GM18873 (cell line): ENCODE measurements around the gene SLC28A1.
A peak's percentile ranks its signal among the peaks of the same experiment; 100 is the strongest.
"Not testable (repeated sequence)": the region's sequence is repeated elsewhere in the genome, so short reads cannot be mapped to it uniquely, and the experiment has no call there.

Experiments
- ATAC-seq: cut with Tn5 transposase; IDR thresholded peaks from one replicate; pipeline ENCODE4 v1.9.1; 2021; ENCODE audit warnings: mild to moderate bottlenecking, moderate library complexity, moderate number of reproducible peaks; ENCODE audit not compliant: unreplicated experiment, low FRiP score

The SLC28A1 gene

DNA sequence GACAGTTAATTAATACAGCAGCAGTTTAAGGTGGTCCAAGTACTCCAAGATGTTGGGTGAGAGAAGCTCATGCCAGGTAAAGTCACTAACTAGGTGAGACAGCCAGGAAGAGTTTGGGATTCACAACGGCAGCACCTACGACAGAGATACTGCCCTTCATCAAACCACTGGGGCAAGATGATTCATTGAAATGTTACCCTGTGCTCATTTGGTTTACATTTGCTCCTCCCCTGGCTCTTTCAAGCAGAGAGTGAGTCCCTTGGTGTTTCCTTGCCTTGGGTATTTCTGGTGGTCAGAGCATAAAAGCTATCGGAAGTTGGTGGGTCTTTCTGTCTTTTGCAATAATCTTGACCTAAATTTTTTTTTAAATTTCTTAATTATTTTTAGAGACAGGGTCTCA is 77.2 kb downstream of the SLC28A1 start:
- no peak for ATAC-seq

DNA sequence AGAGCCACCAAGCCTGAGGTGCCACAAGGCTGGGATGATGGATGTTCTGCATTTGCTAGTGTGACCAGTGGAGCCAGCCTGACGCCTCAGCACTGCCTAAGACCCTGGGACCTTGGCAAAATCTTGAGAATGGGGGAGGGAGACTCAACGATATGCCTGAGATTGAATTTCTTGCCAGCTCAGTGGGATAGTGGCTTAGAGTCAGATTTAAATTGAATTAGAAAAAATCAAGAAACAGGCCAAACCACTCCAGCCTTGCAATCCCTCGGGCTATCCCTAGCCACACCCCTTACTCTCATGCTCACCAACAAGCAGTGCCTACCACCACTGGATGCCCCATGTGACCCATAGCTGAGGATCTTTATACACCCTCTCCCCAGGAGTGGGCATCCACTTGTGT is 78.5 kb downstream of the SLC28A1 start:
- ATAC-seq = no peak

GRCh38 chr15:84967380-84967779 is 82.9 kb downstream of the SLC28A1 start:
- no peak for ATAC-seq

GRCh38 chr15:84968301-84968700 is 83.8 kb downstream of the SLC28A1 start:
- ATAC-seq = no peak

GRCh38 chr15:84969257-84969656 is 84.8 kb downstream of the SLC28A1 start:
- ATAC-seq = no peak

DNA sequence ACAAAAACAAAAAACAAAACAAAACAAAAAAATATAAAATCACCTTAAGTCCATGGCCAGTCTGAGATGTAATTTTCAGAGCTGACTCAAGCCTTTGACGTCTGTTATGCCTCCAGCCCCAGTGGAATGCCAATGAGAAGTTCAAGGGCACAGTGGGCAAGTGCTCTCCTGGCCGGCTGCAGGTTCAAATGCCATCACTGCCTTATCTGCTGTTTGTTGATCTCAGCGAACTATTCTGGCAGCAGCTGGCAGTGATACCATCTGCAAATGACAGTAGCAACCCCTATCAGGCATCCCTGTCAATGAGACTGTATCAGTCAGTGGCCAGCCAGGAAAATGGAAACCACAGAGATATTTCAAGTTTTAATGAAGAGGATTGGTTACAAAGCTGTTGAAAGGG is 86.4 kb downstream of the SLC28A1 start:
- no peak for ATAC-seq

GRCh38 chr15:84973492-84974460 is 89.3 kb downstream of the SLC28A1 start:
- ATAC-seq = no peak

GRCh38 chr15:84975871-84976351 is 91.4 kb downstream of the SLC28A1 start:
- no peak for ATAC-seq

DNA sequence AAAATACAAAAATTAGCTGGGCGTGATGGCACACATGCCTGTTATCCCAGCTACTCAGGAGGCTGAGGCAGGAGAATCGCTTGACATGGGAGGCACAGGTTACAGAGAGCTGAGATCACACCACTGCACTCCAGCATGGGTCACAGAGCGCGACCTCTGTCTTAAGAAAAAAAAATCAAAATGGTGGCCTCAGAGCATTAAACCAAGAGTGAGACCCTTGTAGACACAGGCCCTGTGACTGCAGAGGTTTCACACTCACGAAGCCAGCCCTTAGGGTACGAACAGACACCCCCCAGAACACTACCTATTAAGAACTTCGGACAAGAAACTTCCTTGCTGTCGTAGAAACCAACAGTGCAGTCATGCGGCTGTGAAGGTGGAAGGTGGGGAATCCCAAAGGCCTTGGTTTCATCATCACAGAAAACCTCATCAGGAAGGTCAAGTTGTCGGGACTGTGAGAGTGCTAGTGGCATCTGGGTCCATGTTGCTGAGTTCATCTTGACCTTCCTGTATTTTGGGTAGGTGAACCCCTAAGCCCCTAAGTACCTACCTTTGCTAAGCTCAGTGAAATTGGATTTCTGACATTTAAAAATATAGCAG is 92.4 kb downstream of the SLC28A1 start:
- no peak for ATAC-seq

DNA sequence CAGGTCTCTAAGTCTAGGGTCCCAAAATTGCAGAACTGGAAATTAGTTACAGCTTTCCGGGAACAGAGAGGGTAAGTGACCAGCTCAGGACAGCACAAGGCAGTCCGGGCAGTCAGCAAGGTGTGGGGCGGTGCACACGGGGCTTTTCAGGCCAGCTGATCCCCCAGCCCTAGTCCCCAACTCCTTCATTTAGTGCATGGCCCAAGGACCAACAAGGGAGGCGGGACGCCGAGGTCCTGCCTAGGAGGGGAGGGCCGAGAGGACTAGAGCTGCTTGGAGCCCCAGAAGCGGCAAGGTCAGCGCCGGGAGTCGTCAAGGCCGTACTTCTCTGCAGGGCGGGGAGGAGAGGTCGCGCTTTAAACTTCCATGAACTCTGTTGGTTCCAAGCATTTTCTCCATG is 95.2 kb downstream of the SLC28A1 start:
- ATAC-seq = no peak

DNA sequence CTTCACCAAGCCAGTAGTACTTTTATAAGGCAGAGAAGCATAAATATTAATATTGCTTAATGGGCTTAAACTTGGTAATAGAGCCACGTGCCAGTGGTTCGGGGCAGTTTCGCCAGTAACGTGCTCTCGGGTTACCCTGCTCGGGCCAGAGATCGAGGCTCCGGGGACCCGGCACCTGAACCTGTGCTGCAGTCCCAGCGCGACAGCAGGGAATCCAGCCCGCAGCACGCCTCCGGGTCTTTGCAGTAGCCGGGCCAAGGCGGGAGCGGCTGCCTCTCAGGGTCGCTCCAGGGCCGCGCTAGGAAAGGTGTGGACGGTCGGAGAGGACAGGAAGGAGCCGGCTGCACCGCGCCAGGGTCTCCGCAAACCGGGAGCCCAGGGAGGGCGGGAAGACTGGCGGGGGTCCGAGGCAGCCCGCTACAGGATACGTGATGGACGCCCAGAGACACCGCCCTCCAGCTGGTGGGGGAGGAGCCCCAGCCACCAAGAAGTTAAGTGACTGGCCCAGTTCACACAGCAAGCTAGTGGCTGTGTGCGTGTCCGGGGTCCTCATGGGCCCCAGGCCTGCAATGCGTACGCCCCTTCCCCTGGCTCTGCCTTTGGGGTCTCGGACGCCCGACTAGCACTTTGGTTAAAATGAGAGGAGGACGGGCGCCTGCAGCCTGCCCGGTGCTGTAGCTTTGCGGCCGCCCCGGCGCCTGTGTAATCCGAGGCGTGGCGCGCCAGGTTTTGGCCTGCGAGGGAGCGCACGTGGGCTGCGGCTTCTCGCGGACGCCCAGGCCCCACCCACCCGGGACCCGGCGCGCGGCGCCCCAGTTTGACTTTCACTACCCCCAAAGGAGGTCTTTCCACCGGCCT is 96.0 kb downstream of the SLC28A1 start:
- ATAC-seq = peak; percentile 53

GRCh38 chr15:84981054-84981710 is 96.7 kb downstream of the SLC28A1 start:
- peak; percentile 45 for ATAC-seq

DNA sequence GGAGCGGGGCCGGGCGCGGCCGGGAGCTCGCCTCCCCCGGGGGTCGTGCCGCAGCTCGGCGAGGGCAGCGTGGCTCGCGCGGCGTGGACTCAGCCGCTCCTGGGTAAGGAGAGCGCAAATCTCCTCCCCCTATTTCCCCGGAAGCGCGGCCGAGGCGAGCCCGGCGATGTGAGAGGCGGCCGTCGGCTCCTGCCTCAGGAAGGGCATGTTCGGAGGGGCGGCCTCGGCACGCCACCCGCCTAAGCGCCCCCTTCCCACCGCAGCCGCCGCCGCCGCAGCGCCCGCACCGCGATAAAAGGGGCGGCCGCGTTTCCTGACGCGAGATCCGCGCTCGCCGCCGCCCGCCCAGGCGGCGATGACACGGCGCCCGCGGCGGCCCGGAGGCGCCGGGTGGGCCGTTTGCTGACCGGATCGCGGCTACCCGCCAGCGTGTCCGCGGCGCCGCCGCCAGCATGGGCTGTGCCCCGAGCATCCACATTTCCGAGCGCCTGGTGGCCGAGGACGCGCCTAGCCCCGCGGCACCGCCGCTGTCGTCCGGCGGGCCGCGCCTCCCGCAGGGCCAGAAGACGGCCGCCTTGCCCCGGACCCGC is 97.3 kb downstream of the SLC28A1 start, which contains the start of gene PDE8A:
Gene PDE8A, plus strand, starts transcription at position 146 of the 590 bp plus-strand sequence. Its CDS starts 307 bp downstream, at position 453.
- ATAC-seq = peak; percentile 15

- ATAC-seq = no peak
Observed at GRCh38 chr15:84982301-84982920, 97.9 kb downstream of the SLC28A1 start.

DNA sequence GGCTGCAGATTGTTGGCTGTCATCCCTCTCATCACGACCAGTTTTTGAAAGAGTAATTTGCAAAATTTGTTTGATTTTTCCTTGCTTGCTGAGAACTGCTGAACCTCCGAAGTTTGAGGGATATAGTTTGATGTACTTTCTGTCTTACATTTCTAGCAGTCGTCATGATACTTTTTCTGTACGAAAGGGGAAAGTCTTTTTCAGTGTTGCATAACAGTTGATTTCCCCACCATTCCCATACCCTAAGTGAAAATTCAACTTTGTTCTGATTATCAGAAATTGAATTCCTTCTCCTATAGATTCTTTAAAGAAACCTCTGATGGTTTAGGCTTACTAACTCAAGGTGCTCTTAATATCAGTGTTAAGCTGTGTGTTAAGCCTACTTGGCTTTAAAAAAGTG is 98.8 kb downstream of the SLC28A1 start:
- no peak for ATAC-seq

GRCh38 chr15:84983711-84984110 is 99.2 kb downstream of the SLC28A1 start:
- ATAC-seq = no peak

GRCh38 chr15:84985158-84985557 is 100.7 kb downstream of the SLC28A1 start:
- no peak for ATAC-seq

DNA sequence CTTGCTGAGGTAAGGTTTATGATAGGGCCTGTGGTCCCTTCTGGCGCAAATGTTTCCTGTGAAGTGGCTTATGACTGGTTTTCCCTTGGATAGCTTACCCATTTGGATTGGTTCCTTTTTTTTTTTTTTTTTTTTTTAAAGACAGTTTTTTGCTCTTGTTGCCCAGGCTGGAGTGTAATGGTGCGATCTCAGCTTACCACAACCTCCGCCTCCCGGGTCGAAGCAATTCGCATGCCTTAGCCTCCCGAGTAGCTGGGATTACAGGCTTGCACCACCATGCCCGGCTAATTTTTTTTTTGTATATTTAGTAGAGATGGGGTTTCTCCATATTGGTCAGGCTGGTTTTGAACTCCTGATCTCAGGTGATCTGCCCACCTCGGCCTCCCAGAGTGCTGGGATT is 102.9 kb downstream of the SLC28A1 start:
- ATAC-seq = not testable (repeated sequence)

DNA sequence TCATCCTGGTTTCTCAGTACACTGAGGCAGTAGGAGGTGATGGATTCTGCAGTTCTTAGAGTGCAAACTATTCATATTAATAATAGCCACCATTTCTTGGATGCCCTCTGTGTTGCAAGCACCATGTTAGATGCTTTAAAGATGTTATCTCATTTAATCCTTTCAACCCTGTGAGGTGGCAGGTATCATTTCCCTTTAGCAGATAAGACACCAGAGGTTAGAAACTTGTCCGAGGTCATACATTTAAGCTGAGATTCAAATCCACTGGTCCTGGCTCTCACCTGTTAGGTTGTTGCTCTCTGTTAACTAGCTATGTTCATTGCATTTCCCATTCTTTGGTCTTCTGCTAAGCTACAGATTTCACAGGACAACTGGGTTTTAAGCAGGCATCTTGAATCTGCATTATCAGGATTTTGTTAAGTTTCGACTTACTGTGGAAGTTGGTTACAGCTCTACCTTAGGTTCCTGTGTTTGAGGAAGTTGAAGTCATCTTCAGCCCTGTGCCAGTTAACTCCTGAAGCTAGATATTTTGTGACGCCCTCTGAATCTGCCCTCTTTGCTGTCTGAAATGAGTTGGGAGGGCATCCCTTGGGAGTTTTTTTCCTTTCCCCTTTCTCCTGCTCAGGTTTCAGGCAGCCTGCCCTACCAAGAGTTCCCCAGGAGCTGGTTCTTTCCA is 103.6 kb downstream of the SLC28A1 start:
- no peak for ATAC-seq
